Endodermal cell (in vitro differentiated cells): Measurements from ENCODE around the gene DUT. TPM values are rescaled to one million over a fixed set of nuclear protein-coding genes. Genes with fewer than 3 reads are reported as not detected.

Source experiments
- DNase-seq: peaks from one replicate; pipeline ENCODE4 v3.0.0-alpha.2; 2017
- H3K27ac ChIP-seq: 2 replicates; pipeline ENCODE4 v1.5.1; 2013; ENCODE audit warnings: mild to moderate bottlenecking, low read depth, low read length, moderate library complexity
- H3K27me3 ChIP-seq: 2 replicates; pipeline ENCODE4 v1.6.1; 2013; ENCODE audit warnings: mild to moderate bottlenecking, low read length, moderate library complexity; ENCODE audit not compliant: insufficient read depth, control insufficient read depth, poor library complexity, severe bottlenecking
- H3K36me3 ChIP-seq: 2 replicates; pipeline ENCODE4 v1.7.0; 2013; ENCODE audit warnings: mild to moderate bottlenecking, low read length, moderate library complexity; ENCODE audit not compliant: control insufficient read depth, insufficient read depth
- H3K4me1 ChIP-seq: one replicate; pipeline ENCODE4 v1.7.0; 2013; ENCODE audit warnings: low read length; ENCODE audit not compliant: control insufficient read depth, insufficient read depth
- H3K4me3 ChIP-seq: 2 replicates; pipeline ENCODE4 v1.5.1; 2013; ENCODE audit warnings: mild to moderate bottlenecking, low read length, moderate library complexity
- H3K9ac ChIP-seq: 2 replicates; pipeline ENCODE4 v1.6.1; 2013; ENCODE audit warnings: mild to moderate bottlenecking, low read length, moderate library complexity; ENCODE audit not compliant: poor library complexity, severe bottlenecking; ENCODE audit errors: extremely low read depth
- H3K9me3 ChIP-seq: 2 replicates; pipeline ENCODE4 v1.6.1; 2013; ENCODE audit warnings: mild to moderate bottlenecking, low read length, moderate library complexity; ENCODE audit not compliant: control insufficient read depth
- H3K27ac Mint-ChIP-seq: 2 replicates; pipeline ENCODE4 v1.8.0; 2020; ENCODE audit warnings: mixed read lengths
- H3K27me3 Mint-ChIP-seq: 2 replicates; pipeline ENCODE4 v1.8.0; 2021; ENCODE audit warnings: mild to moderate bottlenecking, mixed read lengths; ENCODE audit not compliant: insufficient read depth
- H3K36me3 Mint-ChIP-seq: 2 replicates; pipeline ENCODE4 v1.8.0; 2020; ENCODE audit warnings: low read depth, mixed read lengths
- H3K4me1 Mint-ChIP-seq: 2 replicates; pipeline ENCODE4 v1.8.0; 2020; ENCODE audit warnings: mixed read lengths
- H3K4me3 Mint-ChIP-seq: 2 replicates; pipeline ENCODE4 v1.8.0; 2020; ENCODE audit warnings: mild to moderate bottlenecking, moderate library complexity, mixed read lengths
- H3K9me3 Mint-ChIP-seq: 2 replicates; pipeline ENCODE4 v1.8.0; 2020; ENCODE audit warnings: mild to moderate bottlenecking, mixed read lengths
- WGBS, 2 experiments: methylation state at CpG; one replicate each; pipeline versions ENCODE4 v1.1.5 to v1.1.7; 2013; ENCODE audit warnings: missing lambda C conversion rate in 2 of 2, mixed read lengths in 1 of 2; ENCODE audit not compliant: insufficient coverage in 1 of 2, insufficient read length in 1 of 2; 5-methylcytosine and 5-hydroxymethylcytosine counted together
- total RNA-seq, 2 donors: library from RNA; stranded (reverse); fragmentation: NEBNext Ultra II Directional in 1 of 2; extraction: Animal tissue kit (Norgen Biotek cat#: 25700) in 1 of 2; gene quantifications; 2 replicates in 1 of 2; 3 replicates in 1 of 2; pipeline ENCODE4 v1.2.1, GENCODE V29; 2021
- TF ChIP-seq, protein P1 (sequence below): fragments of 200-600 bp; sonication (generic); conservative IDR thresholded peaks from 2 replicates; pipeline ENCODE4 v1.5.0; 2021; ENCODE audit warnings: antibody characterized with exemption, mild to moderate bottlenecking

Gene DUT
- total RNA-seq, 2 donors from 2014 or later = 70.9 to 74.2 TPM

DNA sequence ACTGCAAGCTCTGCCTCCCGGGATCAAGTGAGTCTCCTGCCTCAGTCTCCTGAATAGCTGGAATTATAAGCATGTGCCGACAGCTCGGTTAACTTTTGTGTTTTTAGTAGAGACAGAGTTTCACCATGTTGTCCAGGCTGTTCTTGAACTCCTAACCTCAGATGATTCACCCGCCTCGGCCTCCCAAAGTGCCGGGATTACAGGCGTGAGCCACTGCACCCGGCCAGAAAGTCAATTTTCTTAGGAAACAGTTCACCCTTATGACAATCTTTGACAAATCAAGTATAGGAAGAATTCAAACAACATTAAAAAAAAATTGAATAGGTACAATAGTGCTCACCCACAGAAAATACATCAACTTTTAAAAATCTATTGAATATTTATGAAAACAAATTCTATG lies 23.6 kb upstream of the DUT start:
- Mint-ChIP-seq H3K4me1 (peaks cover 20% of the 10 kb centered on the region), H3K27me3 (no peaks in the 10 kb centered on the region), H3K36me3 (no peaks in the 10 kb centered on the region), H3K9me3 (peaks cover under 1% of the 10 kb centered on the region), H3K4me3 (no peak overlapping the region), H3K27ac (no peak overlapping the region)
- no peaks in the 10 kb centered on the region for H3K9me3 ChIP-seq
- H3K27me3 ChIP-seq = no peaks in the 10 kb centered on the region
- H3K4me1 ChIP-seq = peaks cover 7% of the 10 kb centered on the region
- no peaks in the 10 kb centered on the region for H3K36me3 ChIP-seq
- WGBS, 2 experiments = 88 to 90% methylated on average over 7 to 8 of the region's 8 CpGs
- no peak overlapping the region for H3K4me3 ChIP-seq
- TF ChIP-seq, protein P1, sequence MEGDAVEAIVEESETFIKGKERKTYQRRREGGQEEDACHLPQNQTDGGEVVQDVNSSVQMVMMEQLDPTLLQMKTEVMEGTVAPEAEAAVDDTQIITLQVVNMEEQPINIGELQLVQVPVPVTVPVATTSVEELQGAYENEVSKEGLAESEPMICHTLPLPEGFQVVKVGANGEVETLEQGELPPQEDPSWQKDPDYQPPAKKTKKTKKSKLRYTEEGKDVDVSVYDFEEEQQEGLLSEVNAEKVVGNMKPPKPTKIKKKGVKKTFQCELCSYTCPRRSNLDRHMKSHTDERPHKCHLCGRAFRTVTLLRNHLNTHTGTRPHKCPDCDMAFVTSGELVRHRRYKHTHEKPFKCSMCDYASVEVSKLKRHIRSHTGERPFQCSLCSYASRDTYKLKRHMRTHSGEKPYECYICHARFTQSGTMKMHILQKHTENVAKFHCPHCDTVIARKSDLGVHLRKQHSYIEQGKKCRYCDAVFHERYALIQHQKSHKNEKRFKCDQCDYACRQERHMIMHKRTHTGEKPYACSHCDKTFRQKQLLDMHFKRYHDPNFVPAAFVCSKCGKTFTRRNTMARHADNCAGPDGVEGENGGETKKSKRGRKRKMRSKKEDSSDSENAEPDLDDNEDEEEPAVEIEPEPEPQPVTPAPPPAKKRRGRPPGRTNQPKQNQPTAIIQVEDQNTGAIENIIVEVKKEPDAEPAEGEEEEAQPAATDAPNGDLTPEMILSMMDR = no peak
- no peak overlapping the region for H3K9ac ChIP-seq
- no peak for DNase-seq
- no peak overlapping the region for H3K27ac ChIP-seq

DNA sequence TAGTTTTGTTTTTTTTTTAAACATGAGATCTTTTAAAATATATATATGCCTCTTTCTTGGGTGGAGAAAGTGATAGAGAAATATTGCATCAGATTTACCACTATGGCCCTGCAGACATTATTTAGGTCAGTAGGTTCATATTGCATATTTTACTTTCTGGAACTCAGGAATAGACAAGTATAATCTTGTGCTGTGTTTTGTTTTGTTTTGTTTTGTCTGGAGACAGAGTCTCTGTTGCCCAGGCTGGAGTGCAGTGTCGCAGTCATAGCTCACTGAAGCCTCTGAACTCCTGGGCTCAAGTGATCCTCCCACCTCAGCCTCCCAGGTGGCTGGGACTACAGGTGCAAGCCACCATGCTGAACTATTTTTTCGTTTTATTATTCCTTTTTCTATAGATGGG lies 21.5 kb upstream of the DUT start:
- H3K27me3 ChIP-seq = no peaks in the 10 kb centered on the region
- 89% methylated on average over 2 of the region's 2 CpGs; no CpG with 5 or more reads in 1 of the 2 experiments for WGBS, 2 experiments
- no peaks in the 10 kb centered on the region for H3K9me3 ChIP-seq
- H3K36me3 ChIP-seq = no peaks in the 10 kb centered on the region
- no peak overlapping the region for H3K27ac ChIP-seq
- no peaks in the 10 kb centered on the region for H3K9me3 Mint-ChIP-seq
- no peaks in the 10 kb centered on the region for H3K4me1 ChIP-seq
- no peaks in the 10 kb centered on the region for H3K36me3 Mint-ChIP-seq
- H3K4me1 Mint-ChIP-seq = peaks cover 4% of the 10 kb centered on the region
- H3K27me3 Mint-ChIP-seq = no peaks in the 10 kb centered on the region
- TF ChIP-seq, protein P1 = no peak
- no peak overlapping the region for H3K4me3 ChIP-seq
- no peak for DNase-seq
- H3K4me3 Mint-ChIP-seq = no peak overlapping the region
- no peak overlapping the region for H3K9ac ChIP-seq
- H3K27ac Mint-ChIP-seq = no peak overlapping the region

DNA sequence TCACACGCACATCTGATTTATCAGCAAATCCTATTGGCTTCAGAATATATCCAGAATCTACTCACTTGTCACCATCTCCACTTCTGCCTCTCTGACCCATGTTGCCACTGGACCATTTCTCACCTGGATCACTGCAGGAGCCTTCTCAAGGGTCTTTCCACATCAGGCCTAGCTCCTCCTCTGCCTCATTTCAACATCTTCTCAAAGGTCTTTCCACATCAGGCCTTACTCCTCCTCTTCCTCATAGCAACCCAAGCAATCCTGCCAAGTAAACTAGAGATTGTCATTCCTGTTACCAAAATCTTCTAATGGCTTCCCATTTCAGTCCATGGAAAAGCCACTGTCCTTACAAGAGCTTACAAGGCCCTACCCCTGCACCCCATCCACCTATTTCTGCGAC lies 18.0 kb upstream of the DUT start:
- no peaks in the 10 kb centered on the region for H3K36me3 Mint-ChIP-seq
- TF ChIP-seq, protein P1 = no peak
- no peak overlapping the region for H3K27ac Mint-ChIP-seq
- peaks cover 2% of the 10 kb centered on the region for H3K4me1 Mint-ChIP-seq
- peaks cover 10% of the 10 kb centered on the region for H3K27me3 Mint-ChIP-seq
- no peak overlapping the region for H3K9ac ChIP-seq
- H3K27me3 ChIP-seq = no peaks in the 10 kb centered on the region
- H3K4me3 Mint-ChIP-seq = no peak overlapping the region
- H3K9me3 Mint-ChIP-seq = peaks cover 11% of the 10 kb centered on the region
- no peaks in the 10 kb centered on the region for H3K4me1 ChIP-seq
- H3K27ac ChIP-seq = no peak overlapping the region
- no peak for DNase-seq
- no peaks in the 10 kb centered on the region for H3K9me3 ChIP-seq
- H3K4me3 ChIP-seq = no peak overlapping the region
- no peaks in the 10 kb centered on the region for H3K36me3 ChIP-seq
- WGBS, 2 experiments = 94 to 100% methylated on average over 1 to 2 of the region's 2 CpGs
